IPS DF 4.7 (cell line): ENCODE data around the gene PLXNA2.

ENCODE experiments used
- DNase-seq: peaks from one replicate; pipeline ENCODE4 v3.0.0-alpha.2; 2013; ENCODE audit warnings: low spot score; ENCODE audit errors: extremely low read depth

The PLXNA2 gene

DNA sequence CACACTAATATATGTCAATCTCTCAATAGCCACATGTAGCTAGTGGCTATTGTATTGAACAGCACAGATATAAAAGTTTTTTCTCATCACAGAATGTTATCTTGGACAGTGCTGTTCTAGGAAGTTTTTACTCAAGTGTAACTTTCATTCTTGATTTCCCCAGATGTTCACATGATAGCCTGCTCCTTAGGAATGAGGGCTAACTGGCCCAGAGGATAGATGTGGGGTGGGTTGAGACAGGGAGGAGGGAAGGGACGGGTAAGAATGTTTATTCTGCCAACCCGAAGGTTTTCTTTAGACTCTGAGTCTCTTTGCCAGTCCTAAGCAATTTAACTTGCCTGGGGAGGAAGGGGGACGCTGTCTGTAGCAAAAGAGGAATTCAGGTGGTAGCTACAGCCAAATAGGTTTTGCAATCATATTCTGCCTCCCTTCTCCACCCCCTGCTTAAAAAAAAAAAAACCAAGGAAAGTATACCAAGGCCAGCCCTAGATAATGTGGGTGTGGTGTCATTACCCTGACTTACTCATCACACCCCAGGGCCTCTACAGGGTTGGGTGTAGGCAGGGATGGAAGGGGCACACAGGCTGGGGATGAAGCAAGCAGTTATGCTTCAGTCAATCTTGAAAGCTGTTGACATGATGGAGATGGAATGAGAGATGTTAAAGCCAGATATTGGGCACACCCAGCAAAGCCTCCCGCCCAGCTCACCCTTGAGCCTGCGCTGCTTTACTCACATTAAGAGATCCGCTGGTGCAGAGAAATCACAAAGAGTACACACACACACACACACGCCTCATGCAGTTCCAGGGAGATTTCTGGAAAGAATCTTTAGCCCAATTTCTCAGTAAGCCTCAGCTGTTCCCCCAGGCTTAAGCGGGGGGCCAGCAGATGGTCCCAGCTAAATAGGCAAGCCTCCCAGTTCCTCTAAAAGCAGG, 59.9 kb downstream of the PLXNA2 start:
- DNase-seq, result no peak

DNA sequence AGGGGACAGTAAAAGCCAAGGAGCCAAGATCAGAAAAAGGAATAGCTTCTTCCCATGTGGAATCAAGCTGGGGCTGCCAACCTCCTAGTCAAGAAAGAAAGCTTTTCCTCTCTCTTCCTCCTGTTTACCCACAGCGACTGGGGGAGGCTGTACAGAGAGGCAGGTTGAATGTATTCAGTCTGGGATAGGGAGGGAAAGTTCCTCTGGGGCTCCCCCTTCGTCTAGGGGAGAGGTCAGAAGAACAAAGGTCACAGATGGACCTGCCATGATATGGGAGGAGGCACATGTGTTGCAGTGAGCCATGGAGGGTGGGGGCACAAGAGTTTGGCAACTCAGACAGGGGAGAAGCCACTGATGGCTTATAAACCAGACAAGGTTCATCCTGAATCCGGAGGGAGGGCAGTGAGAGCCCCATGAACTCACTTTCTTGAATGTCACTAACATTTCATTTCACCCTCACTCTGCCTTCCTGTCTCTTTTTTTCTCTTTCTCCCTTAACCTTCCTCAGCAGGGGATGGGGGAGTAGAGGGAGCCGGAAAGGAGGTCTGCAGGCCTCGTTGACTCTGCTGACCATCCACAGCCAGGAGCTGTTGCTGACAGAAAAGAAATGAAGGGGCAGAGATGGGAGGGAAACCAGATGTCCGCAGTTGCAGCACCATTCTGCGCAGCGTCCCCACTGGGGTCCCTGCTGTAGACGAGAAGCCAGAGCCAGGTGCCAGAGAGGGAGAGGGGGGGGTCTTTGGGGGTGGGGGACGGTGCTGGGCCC, 61.1 kb downstream of the PLXNA2 start:
- DNase-seq, result no peak

GRCh38 chr1:208181364-208181763, 62.8 kb downstream of the PLXNA2 start:
- DNase-seq, result no peak

- DNase-seq, result no peak
Observed at GRCh38 chr1:208180421-208180820, 63.8 kb downstream of the PLXNA2 start.

DNA sequence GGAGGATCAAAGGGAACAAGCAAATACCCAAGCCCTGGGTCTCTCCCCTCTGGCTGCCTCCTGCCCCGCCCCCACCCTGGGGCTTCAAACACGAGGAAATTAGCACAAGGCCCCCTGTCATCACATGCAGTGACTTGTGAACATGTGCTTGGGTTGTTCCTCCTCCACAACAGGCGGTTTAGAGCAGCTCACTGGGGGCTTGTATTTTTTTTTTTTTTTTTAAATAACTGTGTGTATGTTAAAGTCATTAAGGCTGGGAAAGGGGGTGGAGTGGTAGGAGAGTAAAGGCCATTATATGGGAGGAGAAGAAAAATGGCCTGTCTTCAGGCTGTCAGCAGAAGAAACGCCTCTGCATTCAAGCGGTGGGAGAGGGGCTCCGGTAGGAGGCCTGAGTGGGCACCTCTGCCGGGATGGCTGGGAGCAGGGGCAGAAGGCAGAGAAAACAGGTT, 64.2 kb downstream of the PLXNA2 start:
- DNase-seq, result no peak

DNA sequence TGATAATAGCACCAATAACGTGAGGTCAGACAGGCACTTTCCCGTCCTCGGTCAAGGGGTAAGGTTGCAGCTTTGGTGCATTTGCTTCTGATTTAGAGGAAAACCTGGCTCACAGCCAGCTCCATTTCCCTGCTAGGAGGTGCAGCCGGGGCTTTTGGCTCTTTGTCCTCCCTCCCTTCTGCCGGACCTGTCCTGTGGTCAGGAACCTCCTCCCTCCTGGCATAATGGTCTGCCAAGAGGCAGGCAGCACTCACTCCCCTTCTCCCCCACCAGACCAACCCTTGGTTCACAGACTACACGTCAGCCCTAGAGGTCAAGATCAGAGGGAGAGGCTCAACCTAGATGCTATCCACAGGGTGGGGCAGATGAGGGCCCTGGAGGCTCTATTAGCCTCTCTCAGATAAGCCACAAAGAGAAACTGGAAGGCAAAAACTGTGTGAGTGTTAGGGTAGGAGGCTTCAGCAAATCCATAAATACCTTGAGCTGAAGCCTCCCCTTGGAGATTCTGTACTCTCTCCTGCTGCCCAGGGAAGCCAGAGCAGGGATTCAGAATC, 64.8 kb downstream of the PLXNA2 start:
- DNase-seq, result no peak

GRCh38 chr1:208178091-208178529, 66.1 kb downstream of the PLXNA2 start:
- DNase-seq, result no peak

DNA sequence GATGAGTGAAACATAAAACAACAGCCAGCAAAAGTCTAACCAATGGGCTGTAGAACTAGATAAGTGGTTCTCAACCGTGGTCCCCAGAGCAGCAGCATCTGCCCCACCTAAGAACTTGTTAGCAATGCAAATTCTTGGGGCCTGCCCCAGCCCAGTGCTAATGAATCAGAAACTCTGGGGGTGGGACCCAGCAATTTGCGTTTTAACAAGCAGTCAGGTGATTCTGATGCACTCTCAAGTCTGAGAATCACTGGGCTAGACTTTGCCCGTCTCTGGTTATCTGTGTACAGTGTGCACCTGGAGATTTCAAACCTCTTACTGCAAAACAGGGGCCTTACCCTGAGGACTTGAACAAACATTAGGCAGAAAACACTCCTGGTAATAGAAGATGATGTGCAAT, 66.5 kb downstream of the PLXNA2 start:
- no peak for DNase-seq

- no peak for DNase-seq
Observed at GRCh38 chr1:208176649-208177048, 67.5 kb downstream of the PLXNA2 start.

DNA sequence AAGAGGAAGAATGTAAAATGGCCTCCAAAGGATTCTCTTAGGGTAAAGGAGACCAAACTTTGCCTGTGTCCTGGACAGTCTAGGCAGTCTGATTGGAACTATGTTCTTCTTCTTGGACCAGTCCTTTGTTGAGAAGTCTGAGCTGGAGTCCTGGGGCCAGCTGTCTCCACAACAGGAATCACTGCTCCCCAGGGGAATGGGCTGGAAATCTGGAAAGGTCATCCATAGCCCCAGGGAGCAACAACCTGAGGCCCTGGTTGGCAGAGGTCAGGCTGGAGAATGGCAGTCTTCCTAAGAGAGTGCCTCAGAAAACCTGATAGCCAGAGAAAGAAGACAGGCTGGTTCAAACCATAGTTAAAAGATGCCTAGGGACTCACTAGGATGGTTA, 68.7 kb downstream of the PLXNA2 start:
- no peak for DNase-seq

DNA sequence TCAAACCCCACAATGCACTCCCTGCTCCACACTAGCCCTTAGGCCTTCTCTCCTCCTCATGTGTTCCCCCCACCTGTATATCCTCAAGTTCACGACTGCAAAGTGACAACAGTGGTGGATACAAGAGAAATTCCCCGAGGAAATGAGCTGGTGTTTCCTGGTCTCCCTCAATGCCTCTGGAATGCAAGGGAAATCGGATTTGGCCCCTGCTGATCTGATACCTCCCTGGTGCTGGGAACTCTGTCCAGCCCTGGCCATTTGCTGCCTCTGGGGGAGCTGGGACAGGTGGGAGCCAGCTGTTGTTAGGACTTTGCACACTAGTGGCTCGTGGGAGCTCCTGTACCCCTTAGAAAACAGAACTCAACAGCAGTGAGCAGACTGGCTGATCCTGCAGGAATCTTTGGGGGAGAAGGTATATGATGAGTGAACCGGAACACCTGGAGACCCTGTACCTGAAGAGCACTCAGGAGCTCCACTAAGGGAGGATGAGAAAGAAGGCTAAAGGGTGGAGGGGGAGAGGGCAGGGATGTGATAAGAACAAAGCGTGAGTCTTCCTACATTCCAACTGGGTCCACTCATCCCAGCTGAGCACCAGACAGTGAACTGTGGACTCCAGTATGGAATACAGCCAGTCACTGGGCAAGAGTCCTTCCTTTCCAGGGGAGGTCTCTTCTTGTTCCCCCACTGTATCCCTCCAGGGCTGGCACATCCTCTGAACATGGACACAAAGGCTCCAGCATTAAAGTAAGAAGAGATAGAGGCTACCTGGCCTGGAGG, 69.3 kb downstream of the PLXNA2 start:
- DNase-seq, result no peak

DNA sequence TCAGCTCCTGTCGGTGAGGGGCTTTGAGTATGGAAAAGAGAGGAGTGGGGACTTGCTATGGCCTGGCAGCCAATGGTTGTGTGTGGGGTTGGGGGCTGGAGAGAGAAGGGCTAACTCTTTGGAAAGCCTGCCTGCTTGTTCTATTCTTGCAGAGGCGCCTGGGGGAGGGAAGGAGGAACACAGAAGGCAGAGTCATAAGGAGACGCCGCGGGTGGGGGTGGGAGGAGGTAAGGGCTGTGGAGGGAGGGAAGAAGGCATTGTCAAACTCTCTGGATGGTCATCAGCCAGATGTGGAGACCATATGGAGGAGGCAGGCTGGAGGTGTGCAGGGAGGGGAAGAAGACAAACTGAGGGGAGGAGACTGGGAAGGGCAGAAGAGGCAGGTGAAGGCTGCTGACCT, 70.0 kb downstream of the PLXNA2 start:
- DNase-seq, result no peak

- DNase-seq, result no peak
Observed at GRCh38 chr1:208173749-208174148, 70.4 kb downstream of the PLXNA2 start.

- DNase-seq, result no peak
Observed at GRCh38 chr1:208172423-208173145, 71.6 kb downstream of the PLXNA2 start.

DNA sequence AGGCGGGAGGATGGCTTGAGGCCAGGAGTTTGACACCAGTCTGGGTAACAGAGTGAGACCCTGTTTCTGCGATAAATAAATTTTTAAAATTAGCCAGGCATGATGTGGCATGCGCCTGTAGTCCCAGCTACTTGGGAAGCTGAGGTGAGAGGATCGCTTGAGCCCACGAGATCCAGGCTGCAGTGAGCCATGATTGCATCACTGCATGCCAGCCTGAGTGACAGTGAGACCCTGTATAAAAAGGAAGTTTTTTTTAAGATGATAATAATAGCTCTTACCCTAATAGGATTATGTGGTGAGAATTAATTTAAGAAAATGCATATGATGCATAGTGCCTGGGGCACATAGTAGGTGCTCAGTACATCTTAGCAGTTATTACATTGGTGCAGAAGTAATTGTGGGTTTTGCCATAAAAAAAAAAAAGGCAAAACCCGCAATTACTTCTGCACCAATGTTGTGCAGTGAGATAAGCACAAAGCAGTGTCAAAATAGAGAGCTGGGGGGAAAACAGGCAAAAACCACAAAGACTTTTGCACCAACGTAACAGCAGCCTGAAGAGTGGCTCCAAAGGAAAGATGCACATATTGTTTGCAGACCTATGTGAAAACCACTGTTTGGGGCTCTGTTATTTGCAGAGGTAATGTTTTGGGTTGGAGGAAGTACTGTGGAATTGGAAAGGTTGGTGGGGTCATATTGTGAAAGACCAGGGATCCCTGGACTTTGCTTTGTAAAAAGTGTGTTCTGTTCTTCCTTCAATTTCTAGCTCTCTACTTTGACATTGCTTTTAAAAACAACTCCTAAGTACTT, 72.4 kb downstream of the PLXNA2 start:
- DNase-seq, result no peak

DNA sequence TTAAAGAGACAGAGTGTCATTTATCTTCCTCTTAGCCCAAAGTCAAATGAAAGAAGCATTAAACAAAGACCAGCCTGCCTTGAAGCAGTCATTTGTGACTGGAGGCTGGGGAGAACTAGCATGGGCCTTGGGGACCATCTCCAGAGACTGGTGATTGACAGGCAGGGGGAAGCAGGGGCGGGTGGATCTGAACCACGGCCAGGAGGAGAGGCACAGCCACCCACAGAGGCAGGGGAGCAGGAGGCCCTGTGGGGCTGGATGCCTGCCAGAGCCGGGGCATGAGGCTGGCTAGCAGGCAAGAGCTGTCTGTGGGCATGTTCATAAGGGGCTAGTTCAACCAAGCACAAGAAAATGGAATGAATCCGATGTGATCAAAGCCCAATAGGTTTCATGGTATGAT, 73.9 kb downstream of the PLXNA2 start:
- no peak for DNase-seq

- no peak for DNase-seq
Observed at GRCh38 chr1:208169081-208169879, 74.9 kb downstream of the PLXNA2 start.

DNA sequence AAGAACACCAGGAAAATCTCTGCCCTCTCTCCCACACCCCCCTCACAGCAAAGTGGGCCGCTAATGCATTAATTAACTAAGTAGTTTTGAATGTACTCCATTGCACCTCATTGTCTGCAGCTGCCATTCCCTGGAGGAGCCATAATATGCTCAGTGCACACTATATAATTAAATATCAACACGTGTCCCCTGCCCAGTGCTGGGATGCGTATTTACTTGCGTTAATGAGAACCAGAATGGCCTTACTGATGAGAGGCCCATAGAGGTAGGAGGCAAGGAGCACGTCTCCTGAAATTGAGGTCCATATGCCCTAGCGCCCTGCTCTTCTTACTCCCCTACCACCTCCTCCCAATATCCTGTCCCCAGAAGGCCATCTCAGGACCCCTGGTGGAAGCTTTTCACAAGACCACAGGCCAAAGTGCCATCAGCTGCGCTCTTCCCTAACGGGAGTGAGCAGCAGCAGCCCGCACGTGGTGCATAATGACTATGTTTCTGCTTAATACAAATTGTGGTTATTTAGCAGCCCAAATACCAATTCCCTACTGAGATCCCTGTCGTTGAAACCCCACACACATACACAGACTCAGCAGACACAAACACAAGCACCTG, 76.8 kb downstream of the PLXNA2 start:
- DNase-seq, result no peak
